GM13977 (cell line): ENCODE results near the gene TKTL1.

Experiments used
- DNase-seq: peaks from one replicate; pipeline ENCODE4 v3.0.0; 2012; ENCODE audit warnings: low spot score
- CTCF ChIP-seq: IDR thresholded peaks from 2 replicates; pipeline ENCODE4 v1.5.1; 2012; ENCODE audit warnings: mild to moderate bottlenecking, control low read depth; ENCODE audit not compliant: insufficient read depth; ENCODE audit errors: extremely low read depth, missing control alignments
- in situ Hi-C: fragments of 300-500 bp; cut with MboI; formaldehyde crosslinking; loops from one replicate; pipeline ENCODE4 v1.12.0; 2022; ENCODE audit warnings: low sequenced_read_pairs, low pct_unique_long_range_greater_than_20kb, mixed read lengths, inconsistent platforms; ENCODE audit not compliant: unreplicated experiment

Gene TKTL1

GRCh38 chrX:154378799-154379568, 83.4 kb downstream of the TKTL1 start, which contains the start of gene EMD:
TSS of gene EMD (plus strand) at chrX:154379295. CDS start at chrX:154379485, 190 bp downstream.
- no peak for TF ChIP-seq CTCF
- in situ Hi-C loops, result no loop called here
- DNase-seq, result peak; percentile 94

GRCh38 chrX:154379569-154379951, 84.0 kb downstream of the TKTL1 start:
- no peak for TF ChIP-seq CTCF
- DNase-seq, result no peak
- in situ Hi-C loops, result no loop called here
